NCI-H1930 (cell line): ENCODE measurements around the gene TNFAIP3.

Source experiments
- DNase-seq, 2 experiments: peaks; one replicate each; lab custom pipeline; 2025; lab: John Stamatoyannopoulos, UW

Gene TNFAIP3

GRCh38 chr6:137903274-137903932 lies 36.3 kb downstream of the TNFAIP3 start:
- DNase-seq: no peak

DNA sequence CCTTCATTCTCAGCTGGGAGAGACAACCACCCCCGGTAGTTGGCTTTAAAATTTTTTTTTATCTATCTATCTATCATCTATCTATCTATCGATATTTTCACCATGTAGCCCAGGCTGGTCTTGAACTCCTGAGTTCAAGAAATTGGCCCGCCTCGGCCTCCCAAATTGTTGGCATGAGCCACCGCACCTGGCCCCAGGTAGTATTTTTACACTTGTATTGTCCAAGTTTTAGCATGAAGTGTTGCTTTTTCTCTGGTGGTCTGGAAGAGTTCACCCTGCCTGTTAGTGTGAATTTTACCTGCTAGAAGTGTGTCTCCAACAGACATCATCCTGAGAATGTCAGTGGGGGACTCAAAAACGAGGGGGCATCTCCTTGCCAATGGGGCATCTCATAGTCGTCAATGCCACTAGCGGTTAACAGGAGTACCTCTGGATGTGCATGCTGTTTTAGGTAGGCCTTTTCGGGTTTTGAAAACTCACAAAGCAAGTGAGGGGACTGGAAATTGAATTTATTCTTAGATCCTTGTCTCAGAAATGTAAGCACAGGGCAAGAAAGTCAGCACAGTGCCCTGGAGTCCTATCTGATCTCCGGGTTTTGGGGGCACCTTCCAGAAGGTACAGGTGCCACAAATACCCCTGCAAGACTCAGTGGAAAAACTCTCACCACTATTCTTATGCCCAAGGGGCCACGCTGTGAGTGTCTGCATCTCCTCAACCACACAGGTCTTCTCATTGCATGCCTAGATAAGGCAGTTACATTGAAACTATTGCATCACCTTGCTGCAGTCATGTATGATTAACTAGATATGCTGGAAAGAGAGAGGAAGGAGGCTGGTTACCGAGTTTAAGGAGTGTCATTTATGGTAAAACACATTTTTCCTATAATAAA lies 37.1 kb downstream of the TNFAIP3 start:
- DNase-seq: peak in 1 of 2 experiments; percentile 4

- no peak for DNase-seq
Measured at GRCh38 chr6:137904822-137905617, 38.0 kb downstream of the TNFAIP3 start.

DNA sequence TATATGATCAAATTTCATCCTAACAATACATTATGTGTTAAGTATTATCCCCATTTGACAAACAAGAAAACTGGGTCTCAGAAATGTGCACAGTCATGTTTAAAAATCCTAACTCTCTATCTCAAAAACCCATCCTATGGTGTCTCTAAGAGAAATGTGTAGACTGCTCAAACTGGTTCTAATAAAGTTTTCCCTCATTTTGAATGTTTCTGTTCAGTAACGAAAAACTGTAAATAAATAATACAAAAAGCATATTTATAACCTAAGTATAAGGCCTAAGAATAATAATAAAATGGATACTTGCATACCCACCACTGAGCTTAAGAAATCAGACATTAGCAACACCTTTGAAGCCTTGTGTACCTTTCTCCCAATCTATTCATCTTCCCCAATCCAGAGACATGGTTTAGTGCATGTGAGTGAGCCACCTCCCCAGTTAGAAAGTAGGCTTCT lies 39.0 kb downstream of the TNFAIP3 start:
- no peak for DNase-seq

GRCh38 chr6:137907170-137907569 lies 40.1 kb downstream of the TNFAIP3 start:
- DNase-seq: no peak

GRCh38 chr6:137909533-137909932 lies 42.5 kb downstream of the TNFAIP3 start:
- DNase-seq: no peak

DNA sequence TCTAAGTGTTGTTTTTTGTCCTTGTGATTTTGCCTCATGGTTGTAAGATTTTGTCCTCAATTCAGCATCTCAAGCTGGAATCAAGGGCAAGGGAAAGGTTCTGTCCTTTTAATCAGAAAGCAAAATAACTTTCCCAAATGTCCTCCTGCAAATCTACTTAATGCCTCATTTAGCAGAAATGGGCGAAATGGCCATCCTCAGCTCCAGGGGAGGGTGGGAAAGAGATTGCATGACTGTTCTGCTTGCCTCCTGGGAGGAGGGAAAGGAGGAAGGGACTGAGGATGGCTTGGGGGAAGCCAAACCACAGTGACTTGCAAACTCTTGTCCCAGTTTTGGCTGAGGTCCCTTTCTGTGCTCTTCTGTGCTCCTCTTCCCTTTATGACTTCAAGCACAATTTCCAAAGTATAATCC lies 43.4 kb downstream of the TNFAIP3 start:
- no peak for DNase-seq

DNA sequence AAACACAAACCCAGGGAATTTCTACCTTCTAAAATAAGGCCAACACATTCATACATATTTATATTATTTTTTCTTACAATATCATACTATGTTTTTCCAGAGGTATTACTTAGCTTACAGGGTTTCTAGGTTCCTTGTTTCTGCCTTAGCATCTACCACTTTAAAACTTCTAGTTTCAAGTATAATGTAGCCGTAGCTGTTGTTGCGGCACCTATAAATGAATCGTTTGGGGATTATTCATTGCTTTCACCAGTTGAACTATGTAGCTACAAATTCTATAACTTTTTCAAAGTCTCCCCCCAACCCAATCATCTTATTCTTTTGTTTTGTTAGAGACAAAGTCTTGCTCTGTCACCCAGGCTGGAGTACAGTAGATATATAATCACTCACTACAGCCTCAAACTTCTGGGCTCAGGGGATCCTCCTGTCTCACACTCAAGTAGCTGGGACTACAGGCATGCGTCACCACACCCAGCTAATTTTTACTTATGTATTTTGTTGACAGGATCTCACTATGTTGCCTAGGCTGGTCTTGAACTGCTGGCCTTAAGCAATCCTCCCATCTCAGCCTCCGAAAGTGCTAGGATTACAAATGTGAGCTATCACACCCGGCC lies 43.9 kb downstream of the TNFAIP3 start:
- DNase-seq: no peak

- no peak for DNase-seq
Measured at GRCh38 chr6:137911675-137912191, 44.7 kb downstream of the TNFAIP3 start.

DNA sequence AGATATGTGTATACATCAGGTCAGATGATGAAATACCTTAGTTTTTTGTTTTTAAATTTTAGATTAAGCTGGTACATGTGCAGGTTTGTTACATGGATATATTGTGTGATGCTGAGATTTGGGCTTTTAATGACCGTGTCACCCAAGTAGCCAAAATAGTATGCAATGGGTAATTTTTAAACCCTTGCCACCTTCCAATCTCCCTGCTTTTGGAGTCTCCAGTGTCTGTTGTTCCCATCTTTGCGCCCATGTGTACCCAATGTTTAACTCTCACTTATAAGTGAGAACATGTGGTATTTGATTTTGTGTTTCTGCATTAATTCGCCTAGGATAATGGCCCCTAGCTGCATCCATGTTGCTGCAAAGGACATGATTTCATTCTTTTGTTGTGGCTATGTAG lies 45.8 kb downstream of the TNFAIP3 start:
- DNase-seq: no peak

DNA sequence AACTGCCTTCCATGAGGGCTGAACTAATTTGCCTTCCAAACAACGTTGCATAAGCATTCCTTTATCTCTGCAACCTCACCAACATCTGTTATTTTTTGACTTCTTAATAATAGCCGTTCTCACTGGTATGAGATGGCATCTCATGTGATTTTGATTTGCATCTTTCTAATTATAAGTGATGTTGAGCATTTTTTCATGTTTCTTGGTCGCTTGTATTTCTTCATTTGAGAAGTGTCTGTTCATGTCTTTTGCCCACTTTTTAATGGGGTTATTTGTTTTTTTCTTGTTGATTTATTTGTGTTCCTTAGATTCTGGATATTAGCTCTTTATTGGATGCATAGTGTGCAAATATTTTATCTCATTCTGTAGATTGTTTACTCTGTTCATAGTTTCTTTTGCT lies 46.4 kb downstream of the TNFAIP3 start:
- DNase-seq: no peak

DNA sequence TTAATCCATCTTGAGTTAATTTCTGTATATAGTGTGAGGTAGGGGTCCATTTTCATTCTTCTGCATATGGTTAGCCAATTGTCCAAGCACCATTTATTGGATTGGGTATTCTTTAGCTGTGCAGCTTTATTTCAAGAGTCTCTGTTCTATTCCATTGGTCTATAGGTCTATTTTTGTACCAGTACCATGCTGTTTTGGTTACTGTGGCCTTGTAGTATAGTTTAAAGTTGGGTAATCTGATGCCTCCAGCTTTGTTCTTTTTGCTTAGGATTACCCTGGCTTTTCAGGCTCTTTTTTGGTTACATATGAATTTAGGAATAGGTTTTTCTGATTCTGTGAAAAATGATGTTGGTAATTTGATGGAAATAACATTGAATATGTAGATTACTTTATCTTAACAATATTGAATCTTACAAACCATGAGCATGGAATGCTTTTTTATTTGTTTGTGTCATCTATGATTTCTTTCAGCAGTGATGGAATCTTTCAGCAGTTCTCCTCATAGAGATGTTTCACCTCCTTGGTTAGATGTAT lies 47.0 kb downstream of the TNFAIP3 start:
- no peak for DNase-seq

GRCh38 chr6:137914530-137915193 lies 47.6 kb downstream of the TNFAIP3 start:
- DNase-seq: no peak

- DNase-seq: no peak
Measured at GRCh38 chr6:137915790-137916189, 48.7 kb downstream of the TNFAIP3 start.

GRCh38 chr6:137917551-137918325 lies 50.7 kb downstream of the TNFAIP3 start:
- no peak for DNase-seq

GRCh38 chr6:137919502-137919823 lies 52.4 kb downstream of the TNFAIP3 start:
- no peak for DNase-seq

- DNase-seq: no peak
Measured at GRCh38 chr6:137919837-137920730, 53.0 kb downstream of the TNFAIP3 start.

GRCh38 chr6:137921823-137922222 lies 54.8 kb downstream of the TNFAIP3 start:
- no peak for DNase-seq
